Measurements from ENCODE around the gene DOK7.

DOK7 gene

DNA sequence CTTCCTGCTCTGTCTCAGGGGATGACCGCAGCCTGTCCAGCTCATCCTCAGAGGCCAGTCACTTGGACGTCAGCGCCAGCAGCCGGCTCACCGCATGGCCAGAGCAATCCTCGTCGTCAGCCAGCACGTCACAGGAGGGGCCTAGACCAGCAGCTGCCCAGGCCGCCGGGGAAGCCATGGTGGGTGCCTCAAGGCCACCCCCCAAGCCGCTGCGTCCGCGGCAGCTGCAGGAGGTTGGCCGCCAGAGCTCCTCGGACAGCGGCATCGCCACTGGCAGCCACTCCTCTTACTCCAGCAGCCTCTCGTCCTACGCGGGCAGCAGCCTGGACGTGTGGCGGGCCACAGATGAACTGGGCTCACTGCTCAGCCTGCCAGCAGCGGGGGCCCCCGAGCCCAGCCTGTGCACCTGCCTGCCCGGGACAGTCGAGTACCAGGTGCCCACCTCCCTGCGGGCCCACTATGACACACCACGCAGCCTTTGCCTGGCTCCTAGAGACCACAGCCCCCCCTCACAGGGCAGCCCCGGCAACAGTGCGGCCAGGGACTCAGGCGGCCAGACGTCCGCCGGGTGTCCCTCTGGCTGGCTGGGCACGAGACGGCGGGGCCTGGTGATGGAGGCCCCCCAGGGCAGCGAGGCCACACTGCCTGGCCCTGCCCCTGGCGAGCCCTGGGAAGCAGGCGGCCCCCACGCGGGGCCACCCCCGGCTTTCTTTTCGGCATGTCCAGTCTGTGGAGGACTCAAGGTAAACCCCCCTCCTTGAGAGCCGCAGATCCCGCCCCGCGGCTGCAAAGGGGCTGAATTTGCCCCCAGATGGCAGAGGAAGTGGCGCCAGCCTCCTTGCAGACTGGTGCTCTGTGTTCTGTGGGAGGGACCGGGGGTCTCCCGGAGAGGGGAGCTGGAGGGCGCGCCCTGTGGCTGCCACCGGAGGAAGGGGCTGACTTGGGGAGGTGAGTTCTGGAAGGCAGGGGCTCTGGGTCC, 29.9 kb downstream of the DOK7 start:
- DNase-seq: no peak

DNA sequence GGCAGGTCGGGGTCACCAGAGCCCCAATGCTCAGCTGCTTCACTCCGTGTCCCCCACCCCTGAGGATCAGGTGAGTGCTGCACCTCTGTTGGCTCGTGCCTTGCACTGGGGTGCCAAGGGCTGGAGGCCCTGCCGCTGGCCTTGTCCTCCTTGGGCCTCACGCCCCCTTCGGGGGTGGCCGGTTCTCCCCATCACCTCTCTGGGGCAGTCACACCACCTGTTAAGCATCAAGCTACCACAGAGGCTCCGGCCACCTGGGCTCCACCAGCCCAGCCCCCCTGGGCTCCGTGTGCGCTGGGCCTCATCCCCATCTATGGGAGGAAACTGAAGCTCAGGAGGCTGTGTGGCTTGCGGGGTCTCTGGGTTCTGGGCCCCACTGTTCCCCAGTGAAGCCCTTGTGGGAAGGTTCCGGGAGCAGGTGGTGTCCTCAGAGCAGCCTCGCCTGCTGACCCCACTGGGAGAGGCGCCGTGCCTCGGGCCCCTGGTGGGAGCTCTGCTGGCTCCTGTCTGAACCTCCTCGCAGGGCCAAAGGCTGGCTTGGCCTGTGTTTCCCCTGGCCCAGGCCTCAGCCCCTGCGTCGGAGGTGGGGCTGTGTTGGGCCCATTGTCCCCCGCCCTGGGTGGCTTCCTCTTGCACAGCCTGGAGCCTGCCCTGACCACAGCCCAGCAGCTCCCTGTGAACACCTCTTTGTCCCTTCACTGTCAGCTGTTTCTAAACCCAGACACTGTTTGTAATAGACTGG, 30.8 kb downstream of the DOK7 start:
- no peak for DNase-seq

DNA sequence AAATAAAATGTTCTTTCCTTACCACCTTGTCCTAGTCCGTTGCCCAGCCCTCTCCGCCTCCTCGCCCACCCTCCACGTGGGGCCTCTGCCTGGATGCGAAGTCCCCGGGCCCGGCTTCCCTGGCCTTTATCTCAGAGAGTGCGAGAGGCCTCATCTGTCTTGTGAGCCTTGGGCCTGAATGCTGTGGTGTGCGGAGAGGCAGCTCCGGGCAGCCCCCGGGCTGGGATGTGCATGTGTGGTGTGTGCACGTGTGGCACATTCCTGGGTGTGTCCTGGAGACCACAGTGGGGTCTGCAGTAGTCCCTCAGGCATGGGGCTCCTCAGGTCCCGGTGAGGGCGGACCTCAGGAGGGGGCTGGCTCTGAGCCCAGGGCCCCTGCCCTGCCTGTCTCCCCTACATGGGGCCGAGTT, 31.4 kb downstream of the DOK7 start:
- DNase-seq: no peak

DNA sequence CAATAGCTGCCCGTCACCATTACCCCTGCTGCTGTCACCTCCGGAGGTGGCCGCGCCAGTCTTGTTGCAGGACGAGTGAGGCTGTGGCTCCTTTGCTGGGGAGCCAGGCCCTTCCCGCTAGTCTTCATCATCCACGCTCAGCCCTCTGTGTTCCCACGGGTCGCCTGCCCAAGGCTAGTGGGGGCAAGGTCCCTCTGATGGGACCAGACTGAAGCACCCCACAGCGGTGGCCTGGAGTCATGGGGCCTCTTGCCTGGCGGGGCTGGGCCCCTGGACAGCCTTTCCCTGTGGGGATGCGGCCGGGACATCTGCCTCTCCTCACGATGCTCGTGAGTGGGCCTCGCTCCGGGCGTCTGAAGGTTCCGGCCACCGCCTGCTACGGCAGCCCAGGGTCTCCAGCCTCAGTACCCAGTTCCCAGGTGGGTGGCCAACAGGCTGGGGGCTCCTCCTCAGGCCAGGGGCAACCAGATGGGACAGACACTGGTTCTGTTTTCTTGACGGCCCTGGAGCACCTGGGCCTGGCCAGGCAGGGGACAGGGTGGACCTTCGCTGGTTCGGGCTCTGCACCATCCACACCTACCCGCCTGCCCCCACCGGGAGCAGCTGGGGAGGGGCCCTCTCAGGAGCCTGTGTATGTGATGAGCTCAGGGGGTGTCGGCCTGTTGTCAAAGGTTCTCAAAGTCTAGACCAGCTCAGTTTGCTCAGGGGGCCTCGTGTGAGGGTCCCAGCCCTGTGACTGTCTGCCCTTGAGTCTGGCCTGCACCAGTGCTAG, 32.3 kb downstream of the DOK7 start:
- DNase-seq: no peak

DNA sequence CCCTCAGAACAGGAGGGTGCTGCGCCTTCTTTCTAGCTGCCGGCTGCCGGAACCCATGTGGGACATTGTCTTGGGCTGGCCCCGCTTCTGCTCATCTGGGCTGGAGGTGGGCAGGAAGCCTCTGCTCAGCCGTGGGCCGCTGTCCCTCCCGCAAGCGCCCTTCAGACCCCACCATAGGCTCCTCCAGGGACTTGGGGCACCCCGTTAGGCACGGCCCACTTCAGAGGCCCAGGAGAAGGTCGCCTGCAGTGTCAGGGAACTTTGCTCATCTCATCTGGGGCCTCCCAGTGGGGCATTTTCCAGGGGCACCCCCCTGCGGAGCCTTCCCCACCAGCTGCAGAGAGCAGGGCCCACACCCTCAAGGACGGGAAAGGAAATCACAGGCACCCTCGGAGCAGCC, 32.9 kb downstream of the DOK7 start:
- DNase-seq: no peak

DNA sequence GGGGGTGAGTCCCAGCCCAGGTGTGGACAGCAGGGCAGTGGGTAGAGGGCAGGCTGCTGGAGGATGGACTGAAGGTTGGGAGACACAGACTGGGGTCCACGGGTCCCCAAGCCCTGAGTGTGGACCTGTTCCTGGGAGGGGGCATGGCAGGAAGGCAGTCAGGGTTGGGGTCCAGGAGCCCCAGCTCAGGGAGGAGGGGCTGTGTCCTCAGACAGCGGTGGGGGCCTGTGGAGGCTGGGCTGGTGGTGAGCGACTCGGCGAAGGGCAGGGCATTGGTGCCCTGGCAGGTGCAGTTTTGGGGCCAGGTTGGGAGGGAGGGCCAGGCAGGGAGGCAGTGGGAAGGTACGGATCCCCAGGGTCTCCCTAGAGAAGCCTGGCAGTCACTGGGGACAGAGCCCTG, 34.0 kb downstream of the DOK7 start:
- DNase-seq: no peak

DNA sequence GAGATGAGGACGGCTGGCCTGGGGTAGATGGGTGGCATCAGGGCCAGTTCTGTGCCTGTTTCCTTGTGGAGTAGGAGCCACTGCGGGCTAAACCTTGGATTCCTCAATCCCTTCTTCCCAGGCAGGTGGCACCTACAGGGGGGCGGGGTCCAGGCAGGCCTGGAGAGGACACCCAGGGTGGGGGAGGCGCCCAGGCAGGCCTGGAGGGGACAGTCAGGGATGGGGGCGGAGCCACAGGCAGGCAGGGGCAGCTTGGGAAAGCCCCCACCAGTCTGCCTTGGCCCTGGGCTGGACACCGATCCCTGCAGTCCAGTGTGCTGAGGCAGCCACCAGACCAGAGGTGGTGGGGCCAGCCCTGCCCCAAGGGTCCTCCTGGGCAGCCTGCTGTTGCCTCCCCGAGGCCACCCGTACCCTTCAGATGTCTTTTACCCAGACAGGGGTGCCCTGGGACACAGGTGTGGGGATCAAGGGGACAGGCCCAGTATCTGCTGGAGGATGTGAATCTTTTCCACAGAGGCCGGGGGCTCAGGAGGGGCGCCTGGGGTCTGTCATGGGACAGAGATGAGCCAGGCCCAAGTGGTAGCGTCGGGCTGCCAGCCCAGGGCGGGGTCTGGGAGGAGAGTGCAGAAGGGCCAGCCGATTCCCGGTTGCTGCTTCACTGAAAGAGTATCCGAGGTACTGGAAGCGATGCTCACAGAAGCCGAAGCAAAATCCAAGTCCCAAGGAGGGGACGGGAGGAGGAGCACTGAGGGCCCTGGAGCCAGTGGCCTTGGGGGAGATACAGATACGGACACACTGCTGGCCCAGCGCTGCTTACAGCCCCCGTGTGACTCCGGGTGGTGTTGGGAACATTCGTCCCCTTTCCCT, 34.6 kb downstream of the DOK7 start:
- DNase-seq: no peak

DNA sequence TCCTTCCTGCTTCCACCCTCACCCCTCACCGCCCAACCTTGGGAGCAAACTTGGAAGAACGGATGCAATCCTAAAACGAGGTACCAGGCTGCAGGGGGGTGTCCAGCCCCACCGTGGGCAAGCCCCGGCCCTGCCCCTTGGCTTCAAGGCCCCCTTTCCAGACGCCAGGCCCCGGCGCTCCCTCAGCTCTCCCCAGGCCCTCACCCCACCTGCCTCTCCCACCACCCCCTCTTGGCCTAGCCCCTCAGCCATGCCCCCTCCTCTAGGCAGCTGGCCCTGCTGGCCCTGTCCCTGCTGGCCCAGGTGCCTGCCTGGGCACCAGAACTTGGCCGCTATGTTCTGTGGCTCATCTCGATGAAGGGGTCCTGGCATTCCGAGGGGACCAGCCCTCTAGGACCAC, 35.3 kb downstream of the DOK7 start:
- DNase-seq: no peak

DNA sequence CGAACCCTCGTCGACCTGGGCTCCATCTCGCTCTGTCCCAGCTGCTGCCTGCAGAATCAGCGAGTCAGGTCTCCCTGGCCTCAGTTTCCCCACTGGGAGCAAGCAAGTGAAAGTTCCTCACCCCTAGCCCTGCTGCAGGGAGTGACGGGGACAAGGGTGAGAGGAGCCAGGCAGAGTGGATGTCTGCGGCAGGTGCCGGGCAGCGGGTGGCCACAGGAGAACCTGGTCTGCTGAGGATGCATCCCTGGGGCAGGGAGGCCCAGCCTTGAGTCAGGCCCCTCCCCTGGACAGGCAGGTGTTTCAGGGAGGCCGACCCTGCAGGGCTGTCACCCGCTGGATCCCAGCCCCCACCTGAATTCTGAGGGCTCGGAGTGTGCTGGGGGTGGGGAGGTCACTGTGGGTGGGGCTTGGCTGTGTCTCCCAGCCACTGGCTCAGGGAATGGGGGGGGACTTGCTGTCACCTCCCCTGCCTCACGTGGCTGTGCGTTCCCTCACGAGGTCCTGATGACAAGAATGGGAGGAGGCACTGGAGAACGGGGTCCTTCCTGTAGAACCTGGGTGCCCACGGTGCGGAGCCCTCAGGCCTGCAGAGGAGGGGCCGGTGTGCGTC, 35.9 kb downstream of the DOK7 start:
- DNase-seq: no peak

DNA sequence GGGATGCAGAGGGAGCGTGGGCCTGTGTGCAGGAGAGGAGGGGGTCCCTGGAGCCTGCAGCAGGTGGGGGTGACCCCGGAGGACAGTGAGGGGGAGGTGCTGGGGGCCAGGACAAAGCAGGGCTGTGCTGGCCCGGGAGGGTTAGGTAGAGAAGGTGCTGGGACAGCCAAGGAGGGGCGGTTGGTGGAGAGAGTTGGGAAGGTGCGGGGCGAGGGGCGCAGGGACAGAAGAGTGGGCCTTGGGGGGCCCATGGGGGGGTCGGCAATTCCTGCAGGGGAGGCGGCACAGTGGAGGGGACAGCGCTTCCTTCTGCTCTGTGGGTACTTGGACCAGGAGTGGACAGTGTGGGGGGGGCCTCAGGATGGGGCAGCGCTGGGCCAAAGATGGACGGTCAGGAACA, 36.6 kb downstream of the DOK7 start:
- DNase-seq: no peak

DNA sequence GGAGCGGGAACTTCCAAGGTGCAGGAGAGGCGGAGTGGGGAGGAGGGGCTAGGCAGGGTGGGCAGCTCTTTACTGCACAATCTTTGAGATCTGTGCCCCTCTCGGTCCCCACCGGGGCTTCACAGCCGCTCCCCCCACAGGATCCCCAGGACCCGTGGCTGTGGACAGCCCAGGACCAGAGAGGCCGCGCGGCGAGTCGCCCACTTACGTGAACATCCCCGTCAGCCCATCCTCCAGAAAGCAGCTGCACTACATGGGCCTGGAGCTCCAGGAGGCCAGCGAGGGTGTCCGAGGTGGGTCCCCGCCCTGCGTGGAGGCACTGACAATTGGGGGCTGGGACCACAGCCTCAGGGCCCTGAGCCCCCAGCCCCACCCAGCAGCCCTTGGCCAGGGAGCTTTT, 37.0 kb downstream of the DOK7 start:
- no peak for DNase-seq

DNA sequence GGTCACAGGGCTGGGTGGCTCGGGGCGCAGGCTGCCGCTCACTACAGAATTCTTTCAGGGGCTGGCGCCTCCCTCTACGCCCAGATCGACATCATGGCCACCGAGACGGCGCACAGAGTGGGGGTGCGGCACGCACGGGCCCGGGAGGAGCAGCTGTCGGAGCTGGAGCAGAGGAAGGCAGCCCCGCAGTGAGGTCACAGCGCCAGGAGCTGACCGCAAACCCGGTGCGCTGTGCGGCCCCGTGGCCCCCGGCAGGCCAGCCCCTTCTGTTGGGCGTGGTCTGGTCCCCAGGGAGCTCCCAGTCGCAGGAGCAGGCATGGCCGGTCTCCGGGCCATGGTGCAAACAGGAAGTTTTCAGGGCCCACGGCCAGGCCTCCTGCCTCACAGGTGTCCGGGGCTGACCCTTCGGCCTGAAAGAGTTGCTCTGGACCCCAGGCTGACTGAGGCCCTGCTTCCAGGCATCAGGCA, 37.6 kb downstream of the DOK7 start:
- DNase-seq: no peak

DNA sequence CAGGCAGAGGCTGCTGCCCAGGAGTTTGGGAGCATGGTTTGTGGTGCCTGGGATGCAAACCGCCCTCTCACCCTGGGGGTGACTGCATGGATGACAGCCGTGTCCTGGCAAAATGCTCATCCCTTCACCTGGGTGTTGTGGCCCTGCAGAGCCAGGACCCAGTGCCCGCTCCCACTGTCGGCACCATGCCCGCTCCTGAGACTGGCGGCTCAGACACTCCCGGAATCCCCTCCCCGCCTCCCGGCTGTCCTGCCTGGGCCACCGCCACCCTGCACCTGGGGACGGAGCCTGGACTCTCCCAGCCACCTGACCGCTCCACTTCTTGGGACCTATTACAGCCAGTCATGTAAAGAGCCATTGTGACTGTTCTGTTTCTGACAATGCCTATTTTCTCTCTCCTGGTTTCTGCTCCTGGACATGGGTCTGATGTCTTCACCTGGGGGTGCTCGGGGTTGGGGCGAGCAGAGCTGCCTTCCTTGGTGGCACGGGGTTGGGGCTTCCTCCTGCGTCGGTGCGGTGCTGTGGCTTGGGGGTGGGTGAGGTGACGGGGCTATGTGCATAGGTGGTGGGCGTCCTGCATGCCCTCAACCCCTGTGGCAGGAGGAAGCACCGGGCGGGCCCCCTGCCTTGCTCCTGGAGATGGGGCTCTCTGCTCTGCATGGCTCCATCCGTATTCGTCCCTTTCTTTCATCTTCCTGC, 38.2 kb downstream of the DOK7 start:
- DNase-seq: no peak

DNA sequence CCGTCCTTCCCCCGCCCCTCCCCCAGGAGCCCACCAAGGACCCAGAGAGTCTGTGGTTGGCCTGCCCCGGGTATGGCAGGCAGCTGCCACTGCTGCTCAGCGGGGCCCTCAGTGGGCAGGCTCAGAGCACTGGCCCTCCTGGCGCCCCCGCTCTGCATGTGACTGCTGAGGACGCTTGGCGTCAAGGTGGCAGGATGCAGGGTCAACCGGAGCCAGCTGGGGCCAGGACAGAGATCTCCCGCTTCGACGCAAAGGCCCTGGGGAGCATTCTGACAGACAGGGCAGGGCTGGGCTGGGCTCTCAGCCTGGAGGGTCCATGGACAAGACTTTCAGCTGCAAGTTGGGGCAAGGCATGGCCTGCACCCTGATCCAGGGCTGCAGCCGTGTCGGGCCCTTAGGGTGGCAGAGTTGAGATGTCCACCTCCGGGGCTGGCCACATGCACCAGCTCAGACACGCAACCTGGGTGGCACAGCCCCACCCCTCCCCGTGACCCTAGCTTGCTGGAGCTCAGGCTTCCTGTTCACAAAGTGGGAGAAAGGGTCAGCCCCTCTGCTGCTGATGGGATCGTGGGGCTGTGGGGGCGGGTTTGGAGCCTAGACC, 38.8 kb downstream of the DOK7 start:
- DNase-seq: no peak

DNA sequence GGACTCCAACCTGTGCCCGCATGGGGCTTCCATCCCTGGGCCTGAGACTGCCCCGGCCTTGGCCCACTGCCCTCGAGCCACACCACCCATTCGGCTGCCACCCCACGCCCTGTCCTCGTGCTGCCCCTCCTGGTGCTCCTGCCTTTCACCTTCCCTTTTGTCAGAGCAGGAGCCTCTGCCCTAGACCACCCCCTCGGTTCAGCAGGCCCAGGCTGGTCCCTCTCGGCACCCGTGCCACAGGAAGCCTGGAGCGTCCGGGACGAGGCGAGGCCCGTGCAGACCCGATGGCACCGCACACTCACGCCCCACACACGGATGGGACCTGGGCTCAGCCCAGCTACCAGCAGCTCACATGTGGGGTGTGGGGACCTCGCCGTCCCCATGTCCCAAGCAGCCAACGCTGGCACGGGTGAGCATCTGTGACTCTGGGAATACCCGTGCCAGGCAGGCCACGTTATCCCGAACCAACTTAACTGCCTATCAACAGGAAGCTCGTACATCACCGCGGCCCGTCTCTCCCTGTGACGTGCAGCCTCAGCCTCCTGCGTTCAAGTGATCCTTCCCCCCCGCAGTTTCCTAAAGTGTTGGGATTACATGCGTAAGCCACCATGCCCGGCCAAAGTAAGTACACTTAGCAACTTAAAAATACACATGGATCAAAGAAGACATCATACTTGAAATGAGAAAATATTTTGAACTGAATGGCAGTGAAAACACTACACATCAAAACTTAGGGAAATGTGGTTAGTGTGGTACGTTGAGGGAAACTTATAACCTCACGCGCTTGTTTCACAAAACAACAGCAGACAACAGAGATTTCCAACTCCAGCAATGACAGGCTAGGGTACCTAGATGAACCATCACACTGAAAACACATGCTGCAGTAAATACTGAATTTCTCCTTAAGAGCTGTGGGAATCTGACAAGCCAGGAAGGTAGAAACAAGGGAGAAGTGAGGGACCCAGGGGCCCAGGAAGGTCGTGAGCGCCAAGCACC, 40.1 kb downstream of the DOK7 start:
- no peak for DNase-seq

DNA sequence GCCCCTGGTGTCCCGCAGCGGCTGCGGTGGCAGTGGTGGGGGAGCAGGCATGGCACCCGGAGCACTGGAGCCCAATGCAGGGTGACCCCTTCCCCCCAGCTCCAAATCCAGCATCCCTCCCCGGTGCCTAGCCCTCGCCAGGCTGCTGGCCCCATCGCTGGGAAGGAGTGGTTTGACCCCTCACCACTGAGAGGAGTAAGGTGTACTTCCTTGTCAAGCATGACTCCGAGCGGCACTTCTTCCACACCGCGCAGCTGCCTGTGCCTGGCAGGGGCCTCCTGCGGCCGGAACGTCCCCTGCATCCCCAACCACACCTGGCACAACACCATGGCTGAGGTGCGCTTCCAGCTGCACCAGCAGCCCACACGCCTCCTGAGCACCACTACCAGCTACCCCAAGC, 42.1 kb downstream of the DOK7 start:
- DNase-seq: no peak

DNA sequence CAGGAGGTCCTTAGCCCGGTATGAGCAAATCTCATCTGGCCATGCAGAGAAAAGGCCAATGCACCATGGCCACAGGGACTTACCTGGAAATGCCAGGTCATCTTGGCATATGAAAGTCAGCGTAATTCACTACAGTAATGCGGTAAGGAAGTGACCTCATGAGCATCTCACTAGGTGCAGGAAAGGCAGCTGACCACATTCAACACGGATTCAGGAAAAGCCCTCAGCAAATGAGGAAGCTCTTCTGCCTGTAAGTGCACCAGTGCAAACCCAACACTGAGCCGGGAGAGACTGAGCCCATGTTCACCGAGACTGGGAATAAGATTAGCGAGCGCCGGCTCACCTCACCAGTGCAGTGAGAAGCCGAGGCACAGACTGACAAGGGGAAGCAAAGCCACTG, 45.4 kb downstream of the DOK7 start:
- no peak for DNase-seq

DNA sequence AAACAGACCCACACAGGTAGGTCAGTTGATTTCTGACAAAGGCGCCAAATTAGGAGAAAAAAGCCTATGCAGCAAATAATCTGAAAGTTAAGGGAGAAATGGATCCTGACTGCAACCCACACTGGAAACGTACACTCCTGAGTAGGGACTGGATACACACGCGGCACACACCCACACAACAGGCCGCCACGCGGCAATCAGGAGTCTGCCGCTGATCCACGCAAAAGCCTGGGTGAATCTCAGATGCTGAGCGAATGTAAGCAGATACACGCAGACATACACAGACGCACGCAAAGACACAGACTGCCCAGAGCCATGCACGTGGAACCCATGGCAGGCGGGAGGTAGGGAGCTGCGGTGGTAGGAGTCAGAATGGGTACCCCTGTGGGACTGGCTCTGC, 47.4 kb downstream of the DOK7 start:
- DNase-seq: no peak

DNA sequence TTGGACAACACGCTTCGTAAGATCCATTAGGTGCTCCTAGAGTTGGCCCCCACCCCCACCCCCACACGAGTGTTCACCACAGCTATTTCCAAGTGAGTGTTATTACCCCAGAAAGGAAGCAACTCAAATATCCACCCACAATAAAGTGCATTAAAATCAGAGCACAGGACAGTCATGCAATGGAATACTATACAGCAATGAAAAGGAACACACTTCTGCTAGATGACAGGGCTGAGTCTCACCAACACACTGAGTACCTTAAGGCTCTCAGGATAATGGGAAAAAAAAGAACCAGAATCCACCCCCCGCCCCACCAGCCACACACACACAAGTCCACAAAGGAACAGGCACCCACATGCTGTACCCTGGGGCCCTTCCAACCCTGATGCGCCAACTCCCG, 48.1 kb downstream of the DOK7 start:
- no peak for DNase-seq
